ENCODE results near the gene MEIS1. TPM values are rescaled to one million over a fixed set of nuclear protein-coding genes. Genes with fewer than 3 reads are reported as not detected.
"Not testable (repeated sequence)": the region's sequence is repeated elsewhere in the genome, so short reads cannot be mapped to it uniquely, and the experiment has no call there.

Gene MEIS1
- total RNA-seq, 1 experiment from 2014 or later = 0.66 TPM

- no peak overlapping the region for H3K9ac ChIP-seq (ENCODE audit: extremely low read depth, insufficient read length, low read length)
- H2BK120ac ChIP-seq (ENCODE audit: low read depth, low read length, poor library complexity, severe bottlenecking) = no peak overlapping the region
- peak overlapping the region; percentile 32 for H3K4me2 ChIP-seq (ENCODE audit: insufficient read depth, insufficient read length, low read length)
- H2BK15ac ChIP-seq (ENCODE audit: low read depth, low read length) = no peak overlapping the region
- H2AFZ ChIP-seq (ENCODE audit: low read length) = peak overlapping the region; percentile 49
- no peak overlapping the region for H2AK5ac ChIP-seq (ENCODE audit: insufficient read length, low read length)
- no peak overlapping the region for H3K27ac ChIP-seq (ENCODE audit: insufficient read length, low read depth, low read length)
- peaks cover 21 to 25% of the 10 kb centered on the region in 2 experiments for H3K4me1 Mint-ChIP-seq
- no peak overlapping the region for H3K18ac ChIP-seq (ENCODE audit: insufficient read length, low read depth, low read length)
- H2BK5ac ChIP-seq (ENCODE audit: insufficient read length, low read length) = no peak overlapping the region
- no peak overlapping the region for H2BK12ac ChIP-seq (ENCODE audit: insufficient read length, low read depth, low read length)
- H3K27ac Mint-ChIP-seq = peak overlapping the region in 2 of 3 experiments; percentile 89 to 95; a peak in 6 of 7 replicates
- H3T11ph ChIP-seq (ENCODE audit: low read length) = no peak overlapping the region
- no peaks in the 10 kb centered on the region; the same call in 1 of the 2 replicates for H3K27me3 Mint-ChIP-seq (ENCODE audit: low read depth)
- no peak for TF ChIP-seq CTCF (conservative IDR thresholded peaks at IDR 0.05)
- no peaks in the 10 kb centered on the region for H3K23me2 ChIP-seq (ENCODE audit: insufficient read length, low read depth, low read length, poor library complexity, severe bottlenecking)
- no peaks in the 10 kb centered on the region for H3K9me3 ChIP-seq (ENCODE audit: control insufficient read depth, low read depth, low read length)
- no peak overlapping the region for H4K91ac ChIP-seq (ENCODE audit: insufficient read length, low read depth, low read length)
- H4K20me1 ChIP-seq (ENCODE audit: control insufficient read depth, insufficient read depth, insufficient read length) = no peaks in the 10 kb centered on the region
- no peak overlapping the region for H4K5ac ChIP-seq (ENCODE audit: insufficient read length, low read depth, low read length)
- peaks cover 3 to 20% (median 10%) of the 10 kb centered on the region in 3 experiments; a peak in 6 of 7 replicates for H3K36me3 Mint-ChIP-seq (ENCODE audit: insufficient read depth in 1 of 3, low read depth in 3 of 3)
- H3K23ac ChIP-seq (ENCODE audit: insufficient read length, low read depth, low read length) = no peak overlapping the region
- DNase-seq = no peak
- no peaks in the 10 kb centered on the region for H3K79me1 ChIP-seq (ENCODE audit: insufficient read depth, low read depth, low read length, poor library complexity, severe bottlenecking)
- H3K79me2 ChIP-seq (ENCODE audit: insufficient read depth, low read length) = no peaks in the 10 kb centered on the region
- no peaks in the 10 kb centered on the region for H3K27me3 ChIP-seq (ENCODE audit: insufficient read depth, low read length)
- H3K4ac ChIP-seq (ENCODE audit: low read depth, low read length) = no peak overlapping the region
- WGBS (ENCODE audit: extremely low coverage, insufficient read length, low lambda C conversion rate) = no CpG with 5 or more reads among the region's 9 CpGs
- no peak overlapping the region for H3K14ac ChIP-seq (ENCODE audit: insufficient read depth, low read length)
- peaks cover 7 to 12% of the 10 kb centered on the region in 2 experiments; a peak in 4 of 5 replicates for H3K9me3 Mint-ChIP-seq
- H3K56ac ChIP-seq (ENCODE audit: insufficient read length, low read depth, low read length) = no peak overlapping the region
- peaks cover 4% of the 10 kb centered on the region for H3K4me1 ChIP-seq (ENCODE audit: insufficient read depth, low read length)
- no peak overlapping the region for H4K8ac ChIP-seq (replicated peaks; ENCODE audit: insufficient read length, low read depth, low read length)
- peak overlapping the region; percentile 71 to 75 for H3K4me3 Mint-ChIP-seq
- no peak overlapping the region for H2BK20ac ChIP-seq (ENCODE audit: low read depth, low read length, poor library complexity, severe bottlenecking)
Measured at GRCh38 chr2:66390811-66391210, 44.1 kb upstream of the MEIS1 start.

DNA sequence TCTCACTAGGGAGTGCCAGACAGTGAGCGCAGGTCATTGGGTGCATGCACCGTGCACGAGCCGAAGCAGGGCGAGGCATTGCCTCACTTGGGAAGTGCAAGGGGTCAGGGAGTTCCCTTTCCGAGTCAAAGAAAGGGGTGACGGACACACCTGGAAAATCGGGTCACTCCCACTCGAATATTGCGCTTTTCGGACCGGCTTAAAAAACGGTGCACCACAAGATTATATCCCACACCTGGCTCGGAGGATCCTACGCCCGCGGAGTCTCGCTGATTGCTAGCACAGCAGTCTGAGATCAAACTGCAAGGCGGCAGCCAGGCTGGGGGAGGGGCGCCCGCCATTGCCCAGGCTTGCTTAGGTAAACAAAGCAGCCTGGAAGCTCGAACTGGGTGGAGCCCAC is 43.7 kb upstream of the MEIS1 start:
- H3K9me3 ChIP-seq (ENCODE audit: control insufficient read depth, low read depth, low read length); H4K20me1 ChIP-seq (ENCODE audit: control insufficient read depth, insufficient read depth, insufficient read length); H3K56ac ChIP-seq (ENCODE audit: insufficient read length, low read depth, low read length); H3K27ac ChIP-seq (ENCODE audit: insufficient read length, low read depth, low read length); H3K79me1 ChIP-seq (ENCODE audit: insufficient read depth, low read depth, low read length, poor library complexity, severe bottlenecking); H2BK120ac ChIP-seq (ENCODE audit: low read depth, low read length, poor library complexity, severe bottlenecking); DNase-seq; H2BK20ac ChIP-seq (ENCODE audit: low read depth, low read length, poor library complexity, severe bottlenecking); H4K91ac ChIP-seq (ENCODE audit: insufficient read length, low read depth, low read length); H3T11ph ChIP-seq (ENCODE audit: low read length); H2BK15ac ChIP-seq (ENCODE audit: low read depth, low read length); H3K23me2 ChIP-seq (ENCODE audit: insufficient read length, low read depth, low read length, poor library complexity, severe bottlenecking); H3K27me3 ChIP-seq (ENCODE audit: insufficient read depth, low read length); H3K4ac ChIP-seq (ENCODE audit: low read depth, low read length); H3K23ac ChIP-seq (ENCODE audit: insufficient read length, low read depth, low read length); H3K79me2 ChIP-seq (ENCODE audit: insufficient read depth, low read length); H2BK5ac ChIP-seq (ENCODE audit: insufficient read length, low read length); H4K8ac ChIP-seq (replicated peaks; ENCODE audit: insufficient read length, low read depth, low read length); H3K14ac ChIP-seq (ENCODE audit: insufficient read depth, low read length); H3K27me3 Mint-ChIP-seq (ENCODE audit: low read depth); H2AK5ac ChIP-seq (ENCODE audit: insufficient read length, low read length); H3K18ac ChIP-seq (ENCODE audit: insufficient read length, low read depth, low read length); H2AFZ ChIP-seq (ENCODE audit: low read length); H2BK12ac ChIP-seq (ENCODE audit: insufficient read length, low read depth, low read length); H3K4me1 ChIP-seq (ENCODE audit: insufficient read depth, low read length); H3K9ac ChIP-seq (ENCODE audit: extremely low read depth, insufficient read length, low read length): not testable (repeated sequence)
- Mint-ChIP-seq H3K4me1 (peaks cover 21 to 25% of the 10 kb centered on the region in 2 experiments), H3K9me3 (peaks cover 7 to 12% of the 10 kb centered on the region in 2 experiments; a peak in 4 of 5 replicates), H3K36me3 (ENCODE audit: insufficient read depth in 1 of 3, low read depth in 3 of 3) (peaks cover 3 to 20% (median 10%) of the 10 kb centered on the region in 3 experiments; a peak in 6 of 7 replicates), H3K4me3 (peak overlapping the region; percentile 71 to 75), H3K27ac (peak overlapping the region in 2 of 3 experiments; percentile 89 to 95; a peak in 6 of 7 replicates)
- no CpG with 5 or more reads among the region's 22 CpGs for whole genome bisulfite sequencing (ENCODE audit: extremely low coverage, insufficient read length, low lambda C conversion rate)
- peak overlapping the region; percentile 63 for H4K5ac ChIP-seq (ENCODE audit: insufficient read length, low read depth, low read length)
- H3K4me2 ChIP-seq (ENCODE audit: insufficient read depth, insufficient read length, low read length) = peak overlapping the region; percentile 32

Data from H9 (cell line).